ENCODE data around the gene SIRPB2.
A peak's percentile ranks its signal among the peaks of the same experiment; 100 is the strongest.

Gene SIRPB2

DNA sequence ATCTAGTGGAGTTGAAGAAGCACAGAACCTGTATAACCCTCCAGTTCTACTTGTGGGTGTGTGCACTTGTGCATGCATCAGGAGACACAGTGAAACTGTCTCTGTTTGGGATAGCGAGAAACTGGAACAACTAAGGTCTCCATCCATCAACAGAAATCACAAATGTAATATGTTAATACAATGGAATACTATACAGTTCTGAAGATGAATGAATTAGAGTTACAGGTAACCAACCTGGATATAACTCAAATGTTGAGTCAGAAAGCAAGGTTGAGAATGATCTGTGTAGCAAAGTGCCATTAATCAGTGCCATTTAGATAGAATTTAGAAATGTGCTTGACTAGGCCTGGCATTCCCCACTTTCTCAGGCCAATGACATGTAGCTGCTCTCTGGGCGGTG lies 20.0 kb downstream of the SIRPB2 start:
- DNase-seq (ENCODE audit: low spot score), result no peak

- peak; percentile 35 for DNase-seq (ENCODE audit: low spot score)
These were observed 21.2 kb downstream of the SIRPB2 start for GRCh38 chr20:1469925-1470571.

DNA sequence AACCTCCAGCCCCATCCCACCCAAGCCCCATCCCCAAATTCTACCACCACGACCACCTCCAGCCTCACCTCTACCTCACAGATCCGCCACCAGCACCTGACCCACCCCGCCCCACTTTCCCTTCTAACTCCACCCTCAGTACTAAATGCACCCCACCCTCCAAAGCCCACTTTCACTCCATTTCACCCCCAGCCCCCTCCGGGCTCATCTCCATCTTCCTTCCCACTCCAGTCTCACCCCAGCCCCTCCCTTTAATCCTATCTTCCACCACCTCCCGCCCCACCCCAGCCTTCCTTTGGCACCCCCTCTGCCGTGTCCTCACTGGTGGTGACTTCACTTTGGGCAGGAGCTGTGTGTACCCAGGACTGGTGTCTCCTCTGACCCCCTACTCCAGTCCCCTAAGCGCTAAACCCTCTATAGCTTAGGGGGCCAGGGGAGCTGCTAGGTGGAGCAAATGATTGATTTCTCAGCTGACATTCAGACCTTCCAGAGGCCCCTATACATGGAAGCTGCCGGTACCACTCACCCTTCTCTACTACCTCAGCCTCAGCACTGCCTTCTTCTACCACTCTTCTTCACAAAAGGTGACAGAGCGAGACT lies 21.8 kb downstream of the SIRPB2 start:
- no peak for DNase-seq (ENCODE audit: low spot score)

DNA sequence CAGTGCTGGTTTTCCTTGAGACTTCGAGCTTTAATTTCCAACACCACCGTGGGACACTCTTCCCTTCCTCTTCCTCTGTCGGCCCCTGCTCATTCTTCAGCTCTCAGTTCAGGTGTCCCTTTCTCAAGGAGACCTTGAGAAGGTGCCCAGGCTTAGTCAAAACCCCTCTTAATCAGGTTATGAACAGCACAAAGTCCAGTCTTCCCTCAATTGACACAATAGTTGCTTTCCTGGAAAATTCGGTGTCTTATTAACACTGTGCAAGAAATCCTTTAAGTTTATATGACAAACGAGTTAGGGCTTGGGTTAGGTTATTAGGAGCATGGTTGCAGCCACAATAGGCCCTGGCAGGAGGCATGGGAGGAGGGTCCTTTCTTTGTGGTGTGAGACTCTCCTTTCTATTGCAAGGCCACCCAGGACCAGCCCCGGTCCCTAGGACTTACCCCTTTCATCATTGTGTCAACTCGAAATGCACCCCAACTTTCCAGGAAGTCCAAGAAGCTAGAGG lies 23.0 kb downstream of the SIRPB2 start:
- no peak for DNase-seq (ENCODE audit: low spot score)

GRCh38 chr20:1467355-1468116 lies 23.7 kb downstream of the SIRPB2 start:
- peak; percentile 40 for DNase-seq (ENCODE audit: low spot score)

- no peak for DNase-seq (ENCODE audit: low spot score)
These were observed 24.2 kb downstream of the SIRPB2 start for GRCh38 chr20:1467082-1467354.

GRCh38 chr20:1466211-1467081 lies 24.8 kb downstream of the SIRPB2 start, which contains the start of gene NSFL1C:
Gene NSFL1C (minus strand): TSS chr20:1466849. CDS start chr20:1466824, 25 bp downstream.
- peak; percentile 89 for DNase-seq (ENCODE audit: low spot score)

DNA sequence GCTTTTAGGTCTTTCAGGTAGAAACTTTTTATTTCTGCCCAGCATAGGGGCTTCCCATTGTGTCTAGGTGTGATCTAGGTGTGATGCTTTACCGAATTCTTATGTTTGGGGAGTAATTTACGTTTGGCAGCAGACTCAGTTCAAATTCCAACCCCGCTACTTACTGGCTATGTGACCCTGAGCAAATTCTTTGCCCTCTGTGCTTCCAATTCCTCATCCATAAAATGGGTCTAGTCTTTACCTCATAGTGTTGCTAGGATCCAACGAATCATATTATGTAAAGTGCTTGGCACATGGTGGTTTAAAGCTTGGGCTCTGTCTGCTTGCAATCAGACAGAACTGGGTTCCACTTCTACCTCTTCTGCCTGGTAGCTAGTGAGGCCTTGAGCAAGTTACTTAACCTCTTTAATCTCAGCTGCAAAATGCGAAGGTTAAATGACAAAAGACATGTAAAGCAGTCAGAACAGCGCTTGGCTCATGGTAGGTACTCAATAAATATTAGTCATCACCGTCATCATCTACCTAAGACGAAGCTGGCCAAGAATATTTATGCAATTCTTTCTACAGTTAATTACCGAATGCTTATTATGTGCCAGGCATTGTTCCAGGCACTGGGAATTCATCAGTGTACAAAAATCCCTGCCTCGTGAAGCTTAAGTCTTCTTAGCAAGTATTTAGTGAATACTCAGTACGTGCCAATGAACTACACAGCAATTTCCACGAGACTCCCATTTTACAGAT lies 25.6 kb downstream of the SIRPB2 start:
- no peak for DNase-seq (ENCODE audit: low spot score)

GRCh38 chr20:1463971-1464570 lies 27.1 kb downstream of the SIRPB2 start:
- no peak for DNase-seq (ENCODE audit: low spot score)

- no peak for DNase-seq (ENCODE audit: low spot score)
These were observed 28.4 kb downstream of the SIRPB2 start for GRCh38 chr20:1462834-1463233.

GRCh38 chr20:1462001-1462400 lies 29.2 kb downstream of the SIRPB2 start:
- no peak for DNase-seq (ENCODE audit: low spot score)

DNA sequence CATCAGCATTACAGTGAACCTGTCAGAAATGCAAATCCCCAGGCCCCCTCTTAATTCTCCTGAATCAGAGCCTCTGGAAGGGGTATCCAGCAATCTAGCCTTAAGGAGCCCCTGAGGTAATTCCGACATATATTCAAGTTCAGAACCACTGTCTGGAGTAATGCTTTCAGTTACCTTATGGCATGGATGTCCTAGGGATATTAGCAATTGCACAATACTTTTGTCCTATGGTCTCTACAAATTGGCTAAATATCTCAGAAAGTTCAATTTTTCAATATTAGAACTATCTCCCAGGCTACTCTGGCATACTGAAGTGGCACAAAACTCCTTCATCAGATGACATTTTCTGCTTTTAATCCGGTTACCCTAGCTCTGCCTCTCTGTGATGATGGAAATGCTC lies 30.9 kb downstream of the SIRPB2 start:
- no peak for DNase-seq (ENCODE audit: low spot score)

DNA sequence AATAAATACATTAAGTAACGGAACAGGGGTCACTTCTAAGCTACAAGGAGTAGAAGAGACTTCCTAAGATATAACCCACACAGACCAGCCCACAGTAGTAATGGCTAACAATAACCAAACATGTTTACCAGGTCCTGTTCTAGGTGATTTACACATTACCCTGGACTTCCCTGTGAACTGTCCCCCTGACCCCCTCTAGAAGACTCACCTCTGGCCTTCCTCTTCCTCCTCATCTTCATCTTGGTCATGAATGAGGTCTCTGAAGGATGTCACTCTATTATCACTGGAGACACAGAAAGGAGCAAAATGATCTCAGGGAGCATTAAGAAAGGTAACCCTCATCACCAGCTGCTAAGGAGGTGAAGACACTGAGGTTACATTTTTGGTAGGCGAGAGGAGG lies 33.2 kb downstream of the SIRPB2 start:
- DNase-seq (ENCODE audit: low spot score), result no peak

GRCh38 chr20:1456300-1456699 lies 34.9 kb downstream of the SIRPB2 start:
- no peak for DNase-seq (ENCODE audit: low spot score)

- DNase-seq (ENCODE audit: low spot score), result no peak
These were observed 40.2 kb downstream of the SIRPB2 start for GRCh38 chr20:1450926-1451491.

GRCh38 chr20:1449370-1449769 lies 41.9 kb downstream of the SIRPB2 start:
- DNase-seq (ENCODE audit: low spot score), result no peak

GRCh38 chr20:1448081-1448620 lies 43.1 kb downstream of the SIRPB2 start:
- no peak for DNase-seq (ENCODE audit: low spot score)

DNA sequence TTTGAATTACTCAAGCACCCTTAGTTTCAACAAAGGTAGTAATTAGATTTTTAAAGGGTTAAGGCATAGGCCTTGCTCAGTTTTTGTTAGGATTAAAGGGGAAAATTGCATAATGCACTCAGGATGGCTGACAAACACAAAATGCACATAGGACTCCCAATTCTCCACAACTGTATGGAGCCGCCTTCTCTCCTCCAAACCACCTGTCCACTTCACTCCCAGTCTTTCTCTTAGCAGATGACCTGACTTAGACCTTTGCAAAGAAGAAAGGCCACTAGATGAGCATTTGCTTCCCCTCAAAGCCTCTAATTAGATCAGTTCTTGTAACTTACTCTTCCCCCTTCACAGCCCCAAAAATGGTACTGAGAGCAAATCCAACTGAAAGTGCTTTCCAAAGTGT lies 44.7 kb downstream of the SIRPB2 start:
- DNase-seq (ENCODE audit: low spot score), result no peak

GRCh38 chr20:1443085-1443484 lies 48.1 kb downstream of the SIRPB2 start:
- no peak for DNase-seq (ENCODE audit: low spot score)

GRCh38 chr20:1442304-1442703 lies 48.9 kb downstream of the SIRPB2 start:
- no peak for DNase-seq (ENCODE audit: low spot score)

DNA sequence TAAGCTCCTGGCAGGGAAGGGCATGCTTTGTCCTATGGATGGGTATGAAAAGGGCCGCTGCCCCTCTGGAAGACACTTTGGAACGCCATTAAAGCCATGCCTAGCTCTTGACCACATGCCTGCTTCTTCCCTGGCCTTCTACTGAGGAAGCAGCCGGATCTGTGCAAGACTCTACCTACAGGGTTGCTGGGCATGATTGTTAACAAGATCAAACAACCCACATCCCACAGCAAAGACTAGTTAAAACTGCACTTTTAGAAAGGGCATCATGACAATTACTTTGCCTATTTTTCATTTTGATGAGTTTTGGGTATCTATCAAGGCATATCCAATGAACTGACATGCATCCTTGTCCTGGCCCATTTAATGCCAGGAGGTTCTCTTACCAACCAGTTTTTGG lies 50.1 kb downstream of the SIRPB2 start:
- no peak for DNase-seq (ENCODE audit: low spot score)

Data from globus pallidus (tissue), 1 donor.